Measurements from ENCODE around the gene SVEP1.

The SVEP1 gene

GRCh38 chr9:110521206-110521605, 58.3 kb downstream of the SVEP1 start:
- no peak for DNase-seq (ENCODE audit: low read depth)

- DNase-seq (ENCODE audit: low read depth), result no peak
Measured at GRCh38 chr9:110520120-110520701, 59.3 kb downstream of the SVEP1 start.

GRCh38 chr9:110517483-110517882, 62.1 kb downstream of the SVEP1 start:
- no peak for DNase-seq (ENCODE audit: low read depth)

- DNase-seq (ENCODE audit: low read depth), result no peak
Measured at GRCh38 chr9:110514897-110515296, 64.6 kb downstream of the SVEP1 start.

GRCh38 chr9:110512817-110513216, 66.7 kb downstream of the SVEP1 start:
- no peak for DNase-seq (ENCODE audit: low read depth)

GRCh38 chr9:110509792-110510191, 69.7 kb downstream of the SVEP1 start:
- DNase-seq (ENCODE audit: low read depth), result no peak

GRCh38 chr9:110502842-110503241, 76.7 kb downstream of the SVEP1 start:
- DNase-seq (ENCODE audit: low read depth), result no peak

- DNase-seq (ENCODE audit: low read depth), result no peak
Measured at GRCh38 chr9:110499608-110500007, 79.9 kb downstream of the SVEP1 start.

GRCh38 chr9:110487196-110487595, 92.3 kb downstream of the SVEP1 start:
- no peak for DNase-seq (ENCODE audit: low read depth)

- no peak for DNase-seq (ENCODE audit: low read depth)
Measured at GRCh38 chr9:110486218-110486617, 93.3 kb downstream of the SVEP1 start.

GRCh38 chr9:110479481-110479880, 100.1 kb downstream of the SVEP1 start:
- no peak for DNase-seq (ENCODE audit: low read depth)

GRCh38 chr9:110476251-110476650, 103.3 kb downstream of the SVEP1 start:
- no peak for DNase-seq (ENCODE audit: low read depth)

GRCh38 chr9:110472111-110472510, 107.4 kb downstream of the SVEP1 start:
- DNase-seq (ENCODE audit: low read depth), result no peak

- no peak for DNase-seq (ENCODE audit: low read depth)
Measured at GRCh38 chr9:110468950-110469349, 110.6 kb downstream of the SVEP1 start.

- DNase-seq (ENCODE audit: low read depth), result no peak
Measured at GRCh38 chr9:110465190-110465589, 114.4 kb downstream of the SVEP1 start.

- no peak for DNase-seq (ENCODE audit: low read depth)
Measured at GRCh38 chr9:110464321-110464720, 115.2 kb downstream of the SVEP1 start.

GRCh38 chr9:110463499-110463898, 116.0 kb downstream of the SVEP1 start:
- DNase-seq (ENCODE audit: low read depth), result no peak

GRCh38 chr9:110457245-110457644, 122.3 kb downstream of the SVEP1 start:
- DNase-seq (ENCODE audit: low read depth), result no peak

- no peak for DNase-seq (ENCODE audit: low read depth)
Measured at GRCh38 chr9:110456681-110457080, 122.9 kb downstream of the SVEP1 start.

- DNase-seq (ENCODE audit: low read depth), result no peak
Measured at GRCh38 chr9:110455860-110456259, 123.7 kb downstream of the SVEP1 start.

GRCh38 chr9:110452227-110452801, 127.2 kb downstream of the SVEP1 start:
- no peak for DNase-seq (ENCODE audit: low read depth)

- no peak for DNase-seq (ENCODE audit: low read depth)
Measured at GRCh38 chr9:110451726-110452125, 127.8 kb downstream of the SVEP1 start.

GRCh38 chr9:110447476-110447875, 132.1 kb downstream of the SVEP1 start:
- DNase-seq (ENCODE audit: low read depth), result no peak

GRCh38 chr9:110446171-110446570, 133.4 kb downstream of the SVEP1 start:
- no peak for DNase-seq (ENCODE audit: low read depth)
